SK-N-SH treated with all-trans-retinoic acid at 6 μM for 48 hours (cell line): Measurements from ENCODE around the gene CLVS2.

Source experiments
- BACH2 ChIP-seq: fragments of 250-450 bp; sonication (Bioruptor Pico); IDR thresholded peaks from 2 replicates; pipeline ENCODE4 v1.9.0; 2021; ENCODE audit warnings: mild to moderate bottlenecking, borderline replicate concordance
- CREB5 ChIP-seq: fragments of 250-450 bp; sonication (Bioruptor Pico); IDR thresholded peaks from 2 replicates; pipeline ENCODE4 v1.5.1; 2020; ENCODE audit warnings: low read depth, mild to moderate bottlenecking, moderate library complexity
- GLIS3 ChIP-seq: fragments of 250-450 bp; sonication (Bioruptor Pico); IDR thresholded peaks from 2 replicates; pipeline ENCODE4 v1.5.0; 2020; ENCODE audit warnings: mild to moderate bottlenecking, moderate library complexity
- OSR1 ChIP-seq: fragments of 250-450 bp; sonication (Bioruptor Pico); IDR thresholded peaks from 2 replicates; pipeline ENCODE4 v1.8.0; 2022; ENCODE audit warnings: moderate library complexity, mild to moderate bottlenecking, inconsistent platforms
- PPARA ChIP-seq: fragments of 250-450 bp; sonication (Bioruptor Pico); IDR thresholded peaks from 2 replicates; pipeline ENCODE4 v1.5.0; 2020; ENCODE audit warnings: mild to moderate bottlenecking, borderline replicate concordance
- ZFP3 ChIP-seq: fragments of 250-450 bp; sonication (Bioruptor Pico); IDR thresholded peaks from 2 replicates; pipeline ENCODE4 v1.5.0; 2020; ENCODE audit warnings: mild to moderate bottlenecking, moderate library complexity

GRCh38 chr6:123022975-123023374 lies 26.9 kb downstream of the CLVS2 start:
- TF ChIP-seq GLIS3 (CRISPR knock-in tag) = no peak
- TF ChIP-seq OSR1 (CRISPR knock-in tag) = no peak
- TF ChIP-seq ZFP3 (CRISPR knock-in tag) = no peak
- no peak for TF ChIP-seq PPARA (CRISPR knock-in tag)
- TF ChIP-seq BACH2 (CRISPR knock-in tag) = no peak
- TF ChIP-seq CREB5 (CRISPR knock-in tag) = no peak
